ENCODE measurements around the gene STX7. TPM values are rescaled to one million over a fixed set of nuclear protein-coding genes. Genes with fewer than 3 reads are reported as not detected.

STX7 gene
- total RNA-seq, 1 donor = 43.8 TPM

DNA sequence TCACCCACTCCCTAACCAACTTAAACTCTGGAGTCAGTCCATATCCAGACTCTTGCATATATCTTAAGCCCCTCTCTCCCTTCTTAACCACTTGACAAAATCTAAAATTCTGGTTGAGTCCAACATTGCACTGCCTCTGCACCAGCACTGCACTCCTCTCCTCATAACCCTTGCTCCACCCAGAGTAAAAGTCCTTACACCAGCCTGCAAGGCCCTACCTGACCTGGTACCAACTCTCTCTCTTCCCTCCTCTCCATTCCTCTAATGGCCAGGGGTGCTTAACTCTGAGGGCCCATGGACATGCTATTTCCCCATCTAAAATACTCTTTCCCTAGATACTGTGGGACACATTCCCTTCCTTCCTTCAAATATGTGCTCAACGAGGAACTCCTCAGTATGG, 21.0 kb downstream of the STX7 start:
- Histone ChIP-seq H3K27ac (ENCODE audit: low read depth, low read length) (no peak overlapping the region), H3K9me3 (ENCODE audit: low read depth, low read length) (no peaks in the 10 kb centered on the region), H3K36me3 (ENCODE audit: insufficient read depth, low read length) (no peaks in the 10 kb centered on the region), H3K4me1 (ENCODE audit: insufficient read depth, low read length) (peaks cover 28% of the 10 kb centered on the region), H3K4me3 (ENCODE audit: insufficient read depth, low read length) (no peak overlapping the region), H4K20me1 (ENCODE audit: insufficient read depth, low read length) (no peaks in the 10 kb centered on the region), H3K4me2 (ENCODE audit: insufficient read depth, low read length) (no peak overlapping the region), H3K79me2 (ENCODE audit: insufficient read depth, low read length) (peaks cover 84% of the 10 kb centered on the region), H2AFZ (ENCODE audit: low read length) (no peak overlapping the region), H3K27me3 (ENCODE audit: insufficient read depth, low read length) (no peaks in the 10 kb centered on the region)
- TF ChIP-seq, protein P1, sequence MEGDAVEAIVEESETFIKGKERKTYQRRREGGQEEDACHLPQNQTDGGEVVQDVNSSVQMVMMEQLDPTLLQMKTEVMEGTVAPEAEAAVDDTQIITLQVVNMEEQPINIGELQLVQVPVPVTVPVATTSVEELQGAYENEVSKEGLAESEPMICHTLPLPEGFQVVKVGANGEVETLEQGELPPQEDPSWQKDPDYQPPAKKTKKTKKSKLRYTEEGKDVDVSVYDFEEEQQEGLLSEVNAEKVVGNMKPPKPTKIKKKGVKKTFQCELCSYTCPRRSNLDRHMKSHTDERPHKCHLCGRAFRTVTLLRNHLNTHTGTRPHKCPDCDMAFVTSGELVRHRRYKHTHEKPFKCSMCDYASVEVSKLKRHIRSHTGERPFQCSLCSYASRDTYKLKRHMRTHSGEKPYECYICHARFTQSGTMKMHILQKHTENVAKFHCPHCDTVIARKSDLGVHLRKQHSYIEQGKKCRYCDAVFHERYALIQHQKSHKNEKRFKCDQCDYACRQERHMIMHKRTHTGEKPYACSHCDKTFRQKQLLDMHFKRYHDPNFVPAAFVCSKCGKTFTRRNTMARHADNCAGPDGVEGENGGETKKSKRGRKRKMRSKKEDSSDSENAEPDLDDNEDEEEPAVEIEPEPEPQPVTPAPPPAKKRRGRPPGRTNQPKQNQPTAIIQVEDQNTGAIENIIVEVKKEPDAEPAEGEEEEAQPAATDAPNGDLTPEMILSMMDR (IDR thresholded peaks at IDR 0.05; ENCODE audit: extremely low read depth, low read depth, low read length) = no peak
- no peak for DNase-seq (ENCODE audit: insufficient read length, low spot score, missing footprints)

DNA sequence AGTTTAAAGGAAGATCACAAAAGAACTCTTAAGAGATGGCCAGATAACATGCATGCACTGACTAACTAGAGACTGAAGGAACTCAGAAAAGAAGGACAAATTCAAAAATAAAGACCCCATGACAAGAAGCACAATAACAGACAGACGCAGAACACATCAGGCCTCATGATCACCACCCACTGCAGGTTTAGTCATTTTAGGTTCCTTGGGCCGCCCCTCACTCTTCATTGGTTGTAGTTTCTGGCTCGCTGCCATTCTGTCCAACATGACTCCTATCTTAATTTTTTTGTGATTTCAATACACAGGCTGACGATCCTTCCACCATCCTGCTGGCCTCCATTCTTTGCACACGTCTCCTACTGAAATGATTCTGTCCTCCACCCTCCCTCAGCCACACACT, 21.6 kb downstream of the STX7 start:
- Histone ChIP-seq H3K4me2 (ENCODE audit: insufficient read depth, low read length) (peak overlapping the region; percentile 68), H2AFZ (ENCODE audit: low read length) (no peak overlapping the region), H3K4me1 (ENCODE audit: insufficient read depth, low read length) (peaks cover 28% of the 10 kb centered on the region), H3K79me2 (ENCODE audit: insufficient read depth, low read length) (peaks cover 80% of the 10 kb centered on the region), H3K4me3 (ENCODE audit: insufficient read depth, low read length) (no peak overlapping the region), H3K27me3 (ENCODE audit: insufficient read depth, low read length) (no peaks in the 10 kb centered on the region), H3K9me3 (ENCODE audit: low read depth, low read length) (no peaks in the 10 kb centered on the region), H3K27ac (ENCODE audit: low read depth, low read length) (peak overlapping the region; percentile 78), H4K20me1 (ENCODE audit: insufficient read depth, low read length) (no peaks in the 10 kb centered on the region), H3K36me3 (ENCODE audit: insufficient read depth, low read length) (no peaks in the 10 kb centered on the region)
- DNase-seq (ENCODE audit: insufficient read length, low spot score, missing footprints) = no peak
- TF ChIP-seq, protein P1 (IDR thresholded peaks at IDR 0.05; ENCODE audit: extremely low read depth, low read depth, low read length) = no peak

DNA sequence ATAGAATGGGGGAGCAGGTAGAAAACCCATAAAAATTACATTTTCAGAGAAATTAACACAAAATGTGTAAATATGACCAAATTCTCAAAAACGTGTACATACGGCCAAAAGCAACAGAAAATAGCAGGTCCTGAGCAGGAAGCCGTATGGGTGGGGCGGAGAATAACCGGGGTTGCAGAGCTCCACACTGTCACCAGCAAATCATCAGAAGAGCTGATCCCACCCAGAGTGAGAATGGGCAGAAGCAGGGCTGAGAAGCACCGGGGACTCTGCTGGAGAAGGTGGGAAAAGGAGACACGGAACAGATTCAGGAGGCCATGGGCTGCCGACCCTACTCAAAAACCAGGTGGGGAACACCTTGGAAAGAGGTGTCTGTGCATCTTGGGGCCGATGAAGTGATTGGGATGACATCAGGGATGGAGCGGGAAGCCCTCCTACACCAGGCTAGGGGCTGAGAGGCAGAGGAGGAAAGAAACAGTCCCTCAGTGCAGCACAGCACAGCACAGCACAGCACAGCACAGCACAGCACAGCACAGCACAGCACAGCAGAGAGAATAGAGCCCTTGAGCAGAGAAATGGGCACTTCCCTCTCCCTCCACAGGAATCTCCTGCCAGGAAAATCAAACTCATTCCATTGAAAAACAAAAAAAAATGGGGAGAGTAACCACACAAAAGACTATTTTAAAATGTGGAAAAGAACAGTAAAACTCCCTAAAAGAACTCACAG, 22.3 kb downstream of the STX7 start:
- H3K9me3 ChIP-seq (ENCODE audit: low read depth, low read length) = no peaks in the 10 kb centered on the region
- H3K36me3 ChIP-seq (ENCODE audit: insufficient read depth, low read length) = no peaks in the 10 kb centered on the region
- H3K27me3 ChIP-seq (ENCODE audit: insufficient read depth, low read length) = no peaks in the 10 kb centered on the region
- H2AFZ ChIP-seq (ENCODE audit: low read length) = peak overlapping the region; percentile 49
- H3K27ac ChIP-seq (ENCODE audit: low read depth, low read length) = peak overlapping the region; percentile 78
- peaks cover 78% of the 10 kb centered on the region for H3K79me2 ChIP-seq (ENCODE audit: insufficient read depth, low read length)
- H3K4me3 ChIP-seq (ENCODE audit: insufficient read depth, low read length) = peak overlapping the region; percentile 35
- TF ChIP-seq, protein P1 (IDR thresholded peaks at IDR 0.05; ENCODE audit: extremely low read depth, low read depth, low read length) = no peak
- no peaks in the 10 kb centered on the region for H4K20me1 ChIP-seq (ENCODE audit: insufficient read depth, low read length)
- DNase-seq (ENCODE audit: insufficient read length, low spot score, missing footprints) = no peak
- H3K4me2 ChIP-seq (ENCODE audit: insufficient read depth, low read length) = peak overlapping the region; percentile 68
- peaks cover 28% of the 10 kb centered on the region for H3K4me1 ChIP-seq (ENCODE audit: insufficient read depth, low read length)

DNA sequence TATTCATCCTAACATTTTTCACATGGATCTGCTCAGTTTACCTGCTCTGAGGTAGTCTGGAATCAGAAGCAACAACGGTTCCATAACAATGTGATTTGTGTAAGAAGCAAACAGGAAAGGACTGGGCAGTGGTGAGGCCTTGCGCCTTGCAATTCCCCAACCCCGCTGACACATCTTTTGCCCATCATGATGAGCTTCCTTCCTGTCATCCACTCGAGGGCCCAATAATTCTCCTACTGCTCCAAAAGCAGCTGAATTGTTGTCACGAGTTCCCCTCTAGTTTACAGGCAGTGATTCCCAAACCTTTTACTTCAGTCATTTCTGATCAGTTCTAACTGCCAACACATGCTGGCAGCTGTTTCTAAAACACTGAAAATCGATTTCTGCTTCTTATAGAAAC, 22.9 kb downstream of the STX7 start:
- peak overlapping the region; percentile 78 for H3K27ac ChIP-seq (ENCODE audit: low read depth, low read length)

More for the DNA sequence above, 22.9 kb downstream of the STX7 start:
- peaks cover 4% of the 10 kb centered on the region for H4K20me1 ChIP-seq (ENCODE audit: insufficient read depth, low read length)
- DNase-seq (ENCODE audit: insufficient read length, low spot score, missing footprints) = peak; percentile 57
- H3K4me3 ChIP-seq (ENCODE audit: insufficient read depth, low read length) = peak overlapping the region; percentile 35
- TF ChIP-seq, protein P1 (IDR thresholded peaks at IDR 0.05; ENCODE audit: extremely low read depth, low read depth, low read length) = no peak
- peaks cover 28% of the 10 kb centered on the region for H3K4me1 ChIP-seq (ENCODE audit: insufficient read depth, low read length)
- peaks cover 73% of the 10 kb centered on the region for H3K79me2 ChIP-seq (ENCODE audit: insufficient read depth, low read length)
- H3K36me3 ChIP-seq (ENCODE audit: insufficient read depth, low read length) = no peaks in the 10 kb centered on the region
- peak overlapping the region; percentile 68 for H3K4me2 ChIP-seq (ENCODE audit: insufficient read depth, low read length)
- no peaks in the 10 kb centered on the region for H3K9me3 ChIP-seq (ENCODE audit: low read depth, low read length)
- H2AFZ ChIP-seq (ENCODE audit: low read length) = peak overlapping the region; percentile 49
- H3K27me3 ChIP-seq (ENCODE audit: insufficient read depth, low read length) = no peaks in the 10 kb centered on the region

Data from osteoblast (primary cell).